ENCODE data around the gene DMBT1.

Gene DMBT1

GRCh38 chr10:122565766-122566206, 5.2 kb downstream of the DMBT1 start:
- peak; percentile 49 for DNase-seq (ENCODE audit: low spot score)
- peak; percentile 70 for TF ChIP-seq CTCF (IDR thresholded peaks at IDR 0.05; ENCODE audit: extremely low read depth, missing control alignments)

GRCh38 chr10:122566632-122567031, 6.1 kb downstream of the DMBT1 start:
- no peak for DNase-seq (ENCODE audit: low spot score)
- no peak for TF ChIP-seq CTCF (IDR thresholded peaks at IDR 0.05; ENCODE audit: extremely low read depth, missing control alignments)

- peak; percentile 28 for DNase-seq (ENCODE audit: low spot score)
- TF ChIP-seq CTCF (IDR thresholded peaks at IDR 0.05; ENCODE audit: extremely low read depth, missing control alignments) = peak; percentile 35
These were observed 6.6 kb downstream of the DMBT1 start for GRCh38 chr10:122567056-122567660.

- TF ChIP-seq CTCF (IDR thresholded peaks at IDR 0.05; ENCODE audit: extremely low read depth, missing control alignments) = no peak
- no peak for DNase-seq (ENCODE audit: low spot score)
These were observed 8.0 kb downstream of the DMBT1 start for GRCh38 chr10:122568551-122568950.

GRCh38 chr10:122570920-122571319, 10.4 kb downstream of the DMBT1 start:
- no peak for DNase-seq (ENCODE audit: low spot score)
- no peak for TF ChIP-seq CTCF (IDR thresholded peaks at IDR 0.05; ENCODE audit: extremely low read depth, missing control alignments)

GRCh38 chr10:122571892-122572291, 11.3 kb downstream of the DMBT1 start:
- no peak for DNase-seq (ENCODE audit: low spot score)
- no peak for TF ChIP-seq CTCF (IDR thresholded peaks at IDR 0.05; ENCODE audit: extremely low read depth, missing control alignments)

- no peak for DNase-seq (ENCODE audit: low spot score)
- no peak for TF ChIP-seq CTCF (IDR thresholded peaks at IDR 0.05; ENCODE audit: extremely low read depth, missing control alignments)
These were observed 15.2 kb downstream of the DMBT1 start for GRCh38 chr10:122575776-122576175.

Measured in GM20000 (cell line).